Activated B cell treated with CpG ODN at 0.5 μM for 24 hours (primary cell): ENCODE results near the gene PDLIM4. TPM values are rescaled to one million over a fixed set of nuclear protein-coding genes. Genes with fewer than 3 reads are reported as not detected.

Experiments used
- ATAC-seq: fragments of 200-7000 bp; cut with Tn5 transposase; one replicate; pipeline ENCODE4 v1.10.0; 2021; ENCODE audit warnings: low read depth, mild to moderate bottlenecking, moderate library complexity
- CTCF ChIA-PET: fragments of 350-600 bp; sonication (Branson Sonifier 250); formaldehyde crosslinking; loops from one replicate; lab custom pipeline; 2021; ENCODE audit warnings: antibody characterized with exemption; lab: Charles Lee
- POLR2A ChIA-PET: fragments of 350-600 bp; sonication (Branson Sonifier 250); formaldehyde crosslinking; loops from one replicate; lab custom pipeline; 2021; ENCODE audit warnings: antibody characterized with exemption; lab: Charles Lee
- DNase-seq: peaks from one replicate; pipeline ENCODE4 v3.0.0; 2022
- H3K27ac Mint-ChIP-seq: one replicate; pipeline ENCODE4 v1.8.0; 2020; ENCODE audit warnings: mixed read lengths
- H3K27me3 Mint-ChIP-seq: one replicate; pipeline ENCODE4 v1.8.0; 2021; ENCODE audit warnings: mixed read lengths
- H3K36me3 Mint-ChIP-seq: one replicate; pipeline ENCODE4 v1.8.0; 2021; ENCODE audit warnings: low read depth, mixed read lengths
- H3K4me1 Mint-ChIP-seq: one replicate; pipeline ENCODE4 v1.8.0; 2021; ENCODE audit warnings: mixed read lengths
- H3K4me3 Mint-ChIP-seq: one replicate; pipeline ENCODE4 v1.8.0; 2020; ENCODE audit warnings: mild to moderate bottlenecking, mixed read lengths
- H3K9me3 Mint-ChIP-seq: one replicate; pipeline ENCODE4 v1.8.0; 2020; ENCODE audit warnings: mixed read lengths
- CTCF ChIP-seq: fragments of 200-600 bp; IDR thresholded peaks from one replicate; pipeline ENCODE4 v1.8.0; 2022; ENCODE audit warnings: antibody characterized with exemption, mild to moderate bottlenecking
- intact Hi-C: fragments of 100-400 bp; cut with micrococcal nuclease; formaldehyde crosslinking; loops from one replicate; pipeline ENCODE4 v1.15.1; 2024
- total RNA-seq: library from RNA; stranded (reverse); gene quantifications from 2 replicates; pipeline ENCODE4 v1.2.3, GENCODE V29; 2022

PDLIM4 gene
- total RNA-seq, 1 donor from 2014 or later = not detected

- TF ChIP-seq CTCF = no peak
- Mint-ChIP-seq H3K9me3 (no peaks in the 10 kb centered on the region), H3K4me1 (no peaks in the 10 kb centered on the region), H3K27me3 (peaks cover 5% of the 10 kb centered on the region), H3K27ac (no peak overlapping the region), H3K36me3 (no peaks in the 10 kb centered on the region), H3K4me3 (no peak overlapping the region)
- DNase-seq (no peak), ATAC-seq (no peak)
- ChIA-PET POLR2A (no interaction called here), CTCF (no interaction called here)
- intact Hi-C loops = no loop called here
Observed at GRCh38 chr5:132263548-132264261, 6.2 kb downstream of the PDLIM4 start.

GRCh38 chr5:132264546-132265335 is 7.2 kb downstream of the PDLIM4 start:
- H3K9me3 Mint-ChIP-seq = no peaks in the 10 kb centered on the region
- H3K4me1 Mint-ChIP-seq = no peaks in the 10 kb centered on the region
- ChIA-PET CTCF (interaction anchor here (0.6 to 1.4 kb wide), 4 partner anchors 8 to 675 kb away, joined by 3 to 4 read pairs (median 3); no protein-coding TSS in a partner anchor), POLR2A (no interaction called here)
- no peak for DNase-seq
- ATAC-seq = no peak
- H3K36me3 Mint-ChIP-seq = no peaks in the 10 kb centered on the region
- no peak for TF ChIP-seq CTCF
- H3K4me3 Mint-ChIP-seq = no peak overlapping the region
- intact Hi-C loops = no loop called here
- no peaks in the 10 kb centered on the region for H3K27me3 Mint-ChIP-seq
- H3K27ac Mint-ChIP-seq = no peak overlapping the region

GRCh38 chr5:132265336-132266030 is 8.0 kb downstream of the PDLIM4 start:
- DNase-seq (no peak), ATAC-seq (no peak)
- no peaks in the 10 kb centered on the region for H3K4me1 Mint-ChIP-seq
- no peak overlapping the region for H3K27ac Mint-ChIP-seq
- no peak for TF ChIP-seq CTCF
- no peaks in the 10 kb centered on the region for H3K36me3 Mint-ChIP-seq
- H3K27me3 Mint-ChIP-seq = no peaks in the 10 kb centered on the region
- ChIA-PET CTCF (interaction anchor here (1.4 kb wide), 1 partner anchor 27 kb away, joined by 3 read pairs; no protein-coding TSS in a partner anchor), POLR2A (no interaction called here)
- H3K4me3 Mint-ChIP-seq = no peak overlapping the region
- intact Hi-C loops = no loop called here
- H3K9me3 Mint-ChIP-seq = no peaks in the 10 kb centered on the region

- Mint-ChIP-seq H3K36me3 (no peaks in the 10 kb centered on the region), H3K27ac (no peak overlapping the region), H3K27me3 (no peaks in the 10 kb centered on the region), H3K9me3 (no peaks in the 10 kb centered on the region), H3K4me3 (no peak overlapping the region), H3K4me1 (peaks cover 1% of the 10 kb centered on the region)
- ChIA-PET POLR2A (no interaction called here), CTCF (interaction anchor here (1.4 kb wide), 1 partner anchor 28 kb away, joined by 3 read pairs; no protein-coding TSS in a partner anchor)
- ATAC-seq = no peak
- no peak for TF ChIP-seq CTCF
- no peak for DNase-seq
- intact Hi-C loops = no loop called here
Observed at GRCh38 chr5:132266031-132266835, 8.7 kb downstream of the PDLIM4 start.
